ENCODE measurements around the gene CDCA8. TPM values are rescaled to one million over a fixed set of nuclear protein-coding genes. Genes with fewer than 3 reads are reported as not detected.

CDCA8 gene
- total RNA-seq, 1 donor from 2014 or later: 0.52 TPM

GRCh38 chr1:37657620-37658412 is 34.5 kb upstream of the CDCA8 start:
- H3K36me3 ChIP-seq (ENCODE audit: control insufficient read depth in 3 of 3, insufficient read depth in 3 of 3, low read length in 3 of 3): no peaks in the 10 kb centered on the region
- no peaks in the 10 kb centered on the region for H3K9me3 ChIP-seq (ENCODE audit: control insufficient read depth in 3 of 3, low read length in 3 of 3)
- no peaks in the 10 kb centered on the region for H3K4me1 ChIP-seq (ENCODE audit: control insufficient read depth in 3 of 3, insufficient read depth in 3 of 3, low read length in 3 of 3)
- no peak overlapping the region for H3K27ac ChIP-seq (ENCODE audit: low read depth, low read length)
- peaks cover 28 to 39% (median 36%) of the 10 kb centered on the region in 3 donors for H3K27me3 ChIP-seq (ENCODE audit: control insufficient read depth in 3 of 3, insufficient read depth in 3 of 3, low read length in 3 of 3)
- no peak overlapping the region for H3K4me3 ChIP-seq (ENCODE audit: low read length in 3 of 3)
- H3K9ac ChIP-seq (ENCODE audit: low read depth in 1 of 3, low read length in 3 of 3): no peak overlapping the region

GRCh38 chr1:37658486-37658885 is 33.8 kb upstream of the CDCA8 start:
- no peak overlapping the region for H3K27ac ChIP-seq (ENCODE audit: low read depth, low read length)
- no peaks in the 10 kb centered on the region for H3K9me3 ChIP-seq (ENCODE audit: control insufficient read depth in 3 of 3, low read length in 3 of 3)
- H3K4me3 ChIP-seq (ENCODE audit: low read length in 3 of 3): no peak overlapping the region
- no peaks in the 10 kb centered on the region for H3K4me1 ChIP-seq (ENCODE audit: control insufficient read depth in 3 of 3, insufficient read depth in 3 of 3, low read length in 3 of 3)
- H3K9ac ChIP-seq (ENCODE audit: low read depth in 1 of 3, low read length in 3 of 3): no peak overlapping the region
- H3K36me3 ChIP-seq (ENCODE audit: control insufficient read depth in 3 of 3, insufficient read depth in 3 of 3, low read length in 3 of 3): no peaks in the 10 kb centered on the region
- H3K27me3 ChIP-seq (ENCODE audit: control insufficient read depth in 3 of 3, insufficient read depth in 3 of 3, low read length in 3 of 3): peaks cover 28 to 41% (median 33%) of the 10 kb centered on the region in 3 donors

- Histone ChIP-seq H3K36me3 (ENCODE audit: control insufficient read depth in 3 of 3, insufficient read depth in 3 of 3, low read length in 3 of 3) (no peaks in the 10 kb centered on the region), H3K9me3 (ENCODE audit: control insufficient read depth in 3 of 3, low read length in 3 of 3) (no peaks in the 10 kb centered on the region), H3K27me3 (ENCODE audit: control insufficient read depth in 3 of 3, insufficient read depth in 3 of 3, low read length in 3 of 3) (peaks cover 28 to 47% (median 34%) of the 10 kb centered on the region in 3 donors), H3K4me1 (ENCODE audit: control insufficient read depth in 3 of 3, insufficient read depth in 3 of 3, low read length in 3 of 3) (no peaks in the 10 kb centered on the region), H3K4me3 (ENCODE audit: low read length in 3 of 3) (no peak overlapping the region), H3K27ac (ENCODE audit: low read depth, low read length) (no peak overlapping the region), H3K9ac (ENCODE audit: low read depth in 1 of 3, low read length in 3 of 3) (no peak overlapping the region)
These were observed 31.7 kb upstream of the CDCA8 start for GRCh38 chr1:37660664-37661063.

GRCh38 chr1:37661401-37661800 is 30.9 kb upstream of the CDCA8 start:
- Histone ChIP-seq H3K9ac (ENCODE audit: low read depth in 1 of 3, low read length in 3 of 3) (no peak overlapping the region), H3K27me3 (ENCODE audit: control insufficient read depth in 3 of 3, insufficient read depth in 3 of 3, low read length in 3 of 3) (peaks cover 28 to 42% (median 34%) of the 10 kb centered on the region in 3 donors), H3K27ac (ENCODE audit: low read depth, low read length) (no peak overlapping the region), H3K9me3 (ENCODE audit: control insufficient read depth in 3 of 3, low read length in 3 of 3) (no peaks in the 10 kb centered on the region), H3K36me3 (ENCODE audit: control insufficient read depth in 3 of 3, insufficient read depth in 3 of 3, low read length in 3 of 3) (no peaks in the 10 kb centered on the region), H3K4me1 (ENCODE audit: control insufficient read depth in 3 of 3, insufficient read depth in 3 of 3, low read length in 3 of 3) (no peaks in the 10 kb centered on the region), H3K4me3 (ENCODE audit: low read length in 3 of 3) (no peak overlapping the region)

GRCh38 chr1:37662031-37662755 is 30.1 kb upstream of the CDCA8 start:
- Histone ChIP-seq H3K9me3 (ENCODE audit: control insufficient read depth in 3 of 3, low read length in 3 of 3) (no peaks in the 10 kb centered on the region), H3K4me3 (ENCODE audit: low read length in 3 of 3) (no peak overlapping the region), H3K4me1 (ENCODE audit: control insufficient read depth in 3 of 3, insufficient read depth in 3 of 3, low read length in 3 of 3) (no peaks in the 10 kb centered on the region), H3K27ac (ENCODE audit: low read depth, low read length) (no peak overlapping the region), H3K27me3 (ENCODE audit: control insufficient read depth in 3 of 3, insufficient read depth in 3 of 3, low read length in 3 of 3) (peaks cover 22 to 37% (median 33%) of the 10 kb centered on the region in 3 donors), H3K36me3 (ENCODE audit: control insufficient read depth in 3 of 3, insufficient read depth in 3 of 3, low read length in 3 of 3) (no peaks in the 10 kb centered on the region), H3K9ac (ENCODE audit: low read depth in 1 of 3, low read length in 3 of 3) (no peak overlapping the region)

- Histone ChIP-seq H3K4me3 (ENCODE audit: low read length in 3 of 3) (no peak overlapping the region), H3K9ac (ENCODE audit: low read depth in 1 of 3, low read length in 3 of 3) (no peak overlapping the region), H3K4me1 (ENCODE audit: control insufficient read depth in 3 of 3, insufficient read depth in 3 of 3, low read length in 3 of 3) (no peaks in the 10 kb centered on the region), H3K36me3 (ENCODE audit: control insufficient read depth in 3 of 3, insufficient read depth in 3 of 3, low read length in 3 of 3) (no peaks in the 10 kb centered on the region), H3K27ac (ENCODE audit: low read depth, low read length) (no peak overlapping the region), H3K27me3 (ENCODE audit: control insufficient read depth in 3 of 3, insufficient read depth in 3 of 3, low read length in 3 of 3) (peaks cover 14 to 29% (median 26%) of the 10 kb centered on the region in 3 donors), H3K9me3 (ENCODE audit: control insufficient read depth in 3 of 3, low read length in 3 of 3) (no peaks in the 10 kb centered on the region)
These were observed 28.8 kb upstream of the CDCA8 start for GRCh38 chr1:37663426-37664000.

GRCh38 chr1:37666241-37666867 is 26.0 kb upstream of the CDCA8 start:
- H3K27me3 ChIP-seq (ENCODE audit: control insufficient read depth in 3 of 3, insufficient read depth in 3 of 3, low read length in 3 of 3): peaks cover 16 to 39% (median 39%) of the 10 kb centered on the region in 3 donors

GRCh38 chr1:37667023-37667671 is 25.2 kb upstream of the CDCA8 start:
- H3K27ac ChIP-seq (ENCODE audit: low read depth, low read length): no peak overlapping the region
- peaks cover 20 to 42% (median 33%) of the 10 kb centered on the region in 3 donors for H3K27me3 ChIP-seq (ENCODE audit: control insufficient read depth in 3 of 3, insufficient read depth in 3 of 3, low read length in 3 of 3)
- H3K4me3 ChIP-seq (ENCODE audit: low read length in 3 of 3): no peak overlapping the region
- H3K9ac ChIP-seq (ENCODE audit: low read depth in 1 of 3, low read length in 3 of 3): no peak overlapping the region
- no peaks in the 10 kb centered on the region for H3K36me3 ChIP-seq (ENCODE audit: control insufficient read depth in 3 of 3, insufficient read depth in 3 of 3, low read length in 3 of 3)
- H3K4me1 ChIP-seq (ENCODE audit: control insufficient read depth in 3 of 3, insufficient read depth in 3 of 3, low read length in 3 of 3): no peaks in the 10 kb centered on the region
- H3K9me3 ChIP-seq (ENCODE audit: control insufficient read depth in 3 of 3, low read length in 3 of 3): no peaks in the 10 kb centered on the region

More at GRCh38 chr1:37666241-37666867, 26.0 kb upstream of the CDCA8 start:
- no peak overlapping the region for H3K9ac ChIP-seq (ENCODE audit: low read depth in 1 of 3, low read length in 3 of 3)
- no peaks in the 10 kb centered on the region for H3K9me3 ChIP-seq (ENCODE audit: control insufficient read depth in 3 of 3, low read length in 3 of 3)
- H3K4me3 ChIP-seq (ENCODE audit: low read length in 3 of 3): no peak overlapping the region
- no peak overlapping the region for H3K27ac ChIP-seq (ENCODE audit: low read depth, low read length)
- H3K36me3 ChIP-seq (ENCODE audit: control insufficient read depth in 3 of 3, insufficient read depth in 3 of 3, low read length in 3 of 3): no peaks in the 10 kb centered on the region
- H3K4me1 ChIP-seq (ENCODE audit: control insufficient read depth in 3 of 3, insufficient read depth in 3 of 3, low read length in 3 of 3): no peaks in the 10 kb centered on the region

- Histone ChIP-seq H3K27ac (ENCODE audit: low read depth, low read length) (no peak overlapping the region), H3K9ac (ENCODE audit: low read depth in 1 of 3, low read length in 3 of 3) (no peak overlapping the region), H3K27me3 (ENCODE audit: control insufficient read depth in 3 of 3, insufficient read depth in 3 of 3, low read length in 3 of 3) (peaks cover 20 to 43% (median 38%) of the 10 kb centered on the region in 3 donors), H3K4me3 (ENCODE audit: low read length in 3 of 3) (no peak overlapping the region), H3K4me1 (ENCODE audit: control insufficient read depth in 3 of 3, insufficient read depth in 3 of 3, low read length in 3 of 3) (no peaks in the 10 kb centered on the region), H3K36me3 (ENCODE audit: control insufficient read depth in 3 of 3, insufficient read depth in 3 of 3, low read length in 3 of 3) (no peaks in the 10 kb centered on the region), H3K9me3 (ENCODE audit: control insufficient read depth in 3 of 3, low read length in 3 of 3) (no peaks in the 10 kb centered on the region)
These were observed 22.2 kb upstream of the CDCA8 start for GRCh38 chr1:37670133-37670532.

Data from skeletal muscle tissue (tissue), 4 donors.